Gastroesophageal sphincter (tissue), 4 donors: Measurements from ENCODE around the gene CADPS2. TPM values are rescaled to one million over a fixed set of nuclear protein-coding genes. Genes with fewer than 3 reads are reported as not detected.

Experiments
- ATAC-seq: fragments of 150-250 bp; one replicate; pipeline ENCODE4 v1.9.1; 2016; ENCODE audit warnings: mild to moderate bottlenecking, moderate library complexity
- H3K27ac ChIP-seq, 4 donors: fragments of 200-600 bp; sonication (generic) in 3 of 4; 1 replicate in 3 of 4; 2 replicates in 1 of 4; pipeline ENCODE4 v1.5.1; 2016 to 2019
- H3K27me3 ChIP-seq: fragments of 200-600 bp; sonication (generic); one replicate; pipeline ENCODE4 v1.5.1; 2019
- H3K36me3 ChIP-seq, 2 donors: fragments of 200-600 bp; sonication (generic); one replicate each; pipeline ENCODE4 v1.5.1; 2019; ENCODE audit warnings: control low read depth in 1 of 2
- H3K4me1 ChIP-seq, 3 donors: fragments of 200-600 bp; sonication (generic); 1 replicate in 2 of 3; 2 replicates in 1 of 3; pipeline ENCODE4 v1.5.1; 2016 to 2019; ENCODE audit warnings: control low read depth in 2 of 3
- H3K4me3 ChIP-seq, 2 donors: fragments of 200-600 bp; sonication (generic); one replicate each; pipeline ENCODE4 v1.5.1; 2019; ENCODE audit warnings: mild to moderate bottlenecking in 1 of 2, moderate library complexity in 1 of 2
- H3K9me3 ChIP-seq, 3 donors: fragments of 200-600 bp; sonication (generic); one replicate each; pipeline ENCODE4 v1.5.1; 2017 to 2019; ENCODE audit warnings: control low read depth in 2 of 3
- CTCF ChIP-seq, 4 experiments: fragments of 200-600 bp in 2 of 4; fragments of 450-650 bp in 2 of 4; sonication (generic) in 1 of 4; IDR thresholded peaks; one replicate each; pipeline ENCODE4 v1.5.1; 2017 to 2019; ENCODE audit warnings: antibody characterized with exemption in 4 of 4, mild to moderate bottlenecking in 2 of 4, moderate library complexity in 2 of 4
- EP300 ChIP-seq: sonication (generic); formaldehyde crosslinking; IDR thresholded peaks from one replicate; pipeline ENCODE4 v1.6.1; 2017; ENCODE audit warnings: antibody characterized with exemption, mild to moderate bottlenecking
- POLR2A ChIP-seq, 2 donors: fragments of 450-650 bp; IDR thresholded peaks; one replicate each; pipeline ENCODE4 v1.6.1; 2017; ENCODE audit warnings: antibody characterized with exemption in 2 of 2, mild to moderate bottlenecking in 2 of 2, moderate library complexity in 1 of 2
- POLR2AphosphoS5 ChIP-seq: sonication (generic); formaldehyde crosslinking; IDR thresholded peaks from one replicate; pipeline ENCODE4 v1.6.1; 2017; ENCODE audit warnings: antibody characterized with exemption
- WGBS, 2 donors: methylation state at CpG; one replicate each; pipeline ENCODE4 v1.1.5; 2018; ENCODE audit warnings: low coverage in 1 of 2; 5-methylcytosine and 5-hydroxymethylcytosine counted together
- total RNA-seq, 4 donors: library from RNA; depleted of rRNA; stranded (reverse); fragments of >200 nt; gene quantifications; one replicate each; pipeline ENCODE4 v1.1.0, GENCODE V29; 2016

The CADPS2 gene
- total RNA-seq, 4 donors from 2014 or later = 20.3 to 205 (median 138) TPM

GRCh38 chr7:122578350-122578749 lies 307.9 kb downstream of the CADPS2 start:
- H3K9me3 ChIP-seq = no peaks in the 10 kb centered on the region
- no peaks in the 10 kb centered on the region for H3K27me3 ChIP-seq
- peaks cover 0 to 14% of the 10 kb centered on the region in 2 donors for H3K36me3 ChIP-seq
- ATAC-seq = no peak
- TF ChIP-seq POLR2AphosphoS5 (no peak), CTCF (IDR thresholded peaks at IDR 0.05) (no peak), EP300 (no peak), POLR2A (IDR thresholded peaks at IDR 0.05) (no peak)
- H3K4me3 ChIP-seq = no peak overlapping the region
- WGBS, 2 donors = 100% methylated on average over 2 of the region's 2 CpGs
- no peak overlapping the region for H3K27ac ChIP-seq
- no peaks in the 10 kb centered on the region for H3K4me1 ChIP-seq

GRCh38 chr7:122577449-122578003 lies 308.7 kb downstream of the CADPS2 start:
- Histone ChIP-seq H3K4me1 (no peaks in the 10 kb centered on the region), H3K27me3 (no peaks in the 10 kb centered on the region), H3K4me3 (no peak overlapping the region), H3K36me3 (peaks cover 0 to 14% of the 10 kb centered on the region in 2 donors), H3K9me3 (no peaks in the 10 kb centered on the region), H3K27ac (no peak overlapping the region)
- 87 to 89% methylated on average over 4 of the region's 4 CpGs for WGBS, 2 donors
- TF ChIP-seq CTCF (IDR thresholded peaks at IDR 0.05) (no peak), POLR2AphosphoS5 (no peak), EP300 (no peak), POLR2A (IDR thresholded peaks at IDR 0.05) (no peak)
- ATAC-seq = no peak

GRCh38 chr7:122572706-122573105 lies 313.6 kb downstream of the CADPS2 start:
- H3K4me1 ChIP-seq = no peaks in the 10 kb centered on the region
- H3K27ac ChIP-seq = no peak overlapping the region
- H3K27me3 ChIP-seq = no peaks in the 10 kb centered on the region
- H3K9me3 ChIP-seq = no peaks in the 10 kb centered on the region
- 91% methylated on average over 4 of the region's 4 CpGs for WGBS, 2 donors
- H3K36me3 ChIP-seq = peaks cover 0 to 7% of the 10 kb centered on the region in 2 donors
- no peak overlapping the region for H3K4me3 ChIP-seq
- no peak for ATAC-seq
- TF ChIP-seq CTCF (IDR thresholded peaks at IDR 0.05) (no peak), POLR2A (IDR thresholded peaks at IDR 0.05) (no peak), POLR2AphosphoS5 (no peak), EP300 (no peak)

GRCh38 chr7:122561326-122561725 lies 324.9 kb downstream of the CADPS2 start:
- TF ChIP-seq CTCF (IDR thresholded peaks at IDR 0.05) (no peak), POLR2A (IDR thresholded peaks at IDR 0.05) (no peak), EP300 (no peak), POLR2AphosphoS5 (no peak)
- Histone ChIP-seq H3K9me3 (no peaks in the 10 kb centered on the region), H3K4me1 (peaks cover 0 to 13% (median 7%) of the 10 kb centered on the region in 3 donors), H3K27ac (no peak overlapping the region), H3K4me3 (no peak overlapping the region), H3K36me3 (no peaks in the 10 kb centered on the region), H3K27me3 (no peaks in the 10 kb centered on the region)
- no peak for ATAC-seq
- 97 to 100% methylated on average over 2 of the region's 2 CpGs for WGBS, 2 donors

DNA sequence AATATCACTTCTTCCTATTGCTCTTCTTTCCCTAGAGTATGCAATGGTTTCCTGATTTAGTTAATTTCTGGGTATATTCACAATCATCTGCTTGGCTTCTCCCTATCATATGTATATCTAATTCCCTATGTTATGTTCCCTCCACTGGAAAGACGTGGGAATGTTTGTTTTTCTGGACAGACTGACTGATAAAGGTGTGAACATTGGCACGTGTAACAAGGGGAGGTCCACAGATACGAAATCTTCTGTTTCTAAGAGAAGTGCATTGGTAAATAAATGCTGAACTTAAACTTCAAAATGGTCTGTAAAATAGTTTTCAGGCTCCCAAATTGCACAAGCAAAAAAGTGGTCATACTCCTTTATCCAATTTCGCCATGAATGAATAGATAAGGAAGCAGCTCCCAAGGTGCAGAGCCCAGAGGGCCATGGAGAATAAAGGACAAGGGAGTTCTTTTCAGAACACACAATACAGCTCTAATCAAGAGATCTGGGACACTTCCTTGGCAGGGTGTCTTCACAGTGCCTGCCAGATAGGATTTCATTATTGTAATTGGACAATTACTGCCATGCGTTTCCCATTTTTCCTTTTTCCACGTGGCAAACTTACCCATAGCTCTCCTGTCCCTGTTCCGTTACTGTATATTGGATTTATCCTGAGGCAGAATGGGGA lies 329.3 kb downstream of the CADPS2 start:
- H3K27me3 ChIP-seq = no peaks in the 10 kb centered on the region
- H3K27ac ChIP-seq = no peak overlapping the region
- no peaks in the 10 kb centered on the region for H3K36me3 ChIP-seq
- no peak for ATAC-seq
- H3K9me3 ChIP-seq = no peaks in the 10 kb centered on the region
- H3K4me3 ChIP-seq = no peak overlapping the region
- H3K4me1 ChIP-seq = peaks cover 0 to 20% (median 8%) of the 10 kb centered on the region in 3 donors
- 52 to 60% methylated on average over 4 to 7 of the region's 7 CpGs for WGBS, 2 donors
- TF ChIP-seq POLR2AphosphoS5 (no peak), CTCF (IDR thresholded peaks at IDR 0.05) (no peak), POLR2A (IDR thresholded peaks at IDR 0.05) (no peak), EP300 (no peak)
